ENCODE measurements around the gene NOS3.

The NOS3 gene

GRCh38 chr7:151060416-151061212, 69.8 kb downstream of the NOS3 start:
- DNase-seq, result no peak

GRCh38 chr7:151061213-151062110, 70.6 kb downstream of the NOS3 start:
- DNase-seq, result no peak

- DNase-seq, result no peak
Measured at GRCh38 chr7:151062111-151062398, 71.2 kb downstream of the NOS3 start.

DNA sequence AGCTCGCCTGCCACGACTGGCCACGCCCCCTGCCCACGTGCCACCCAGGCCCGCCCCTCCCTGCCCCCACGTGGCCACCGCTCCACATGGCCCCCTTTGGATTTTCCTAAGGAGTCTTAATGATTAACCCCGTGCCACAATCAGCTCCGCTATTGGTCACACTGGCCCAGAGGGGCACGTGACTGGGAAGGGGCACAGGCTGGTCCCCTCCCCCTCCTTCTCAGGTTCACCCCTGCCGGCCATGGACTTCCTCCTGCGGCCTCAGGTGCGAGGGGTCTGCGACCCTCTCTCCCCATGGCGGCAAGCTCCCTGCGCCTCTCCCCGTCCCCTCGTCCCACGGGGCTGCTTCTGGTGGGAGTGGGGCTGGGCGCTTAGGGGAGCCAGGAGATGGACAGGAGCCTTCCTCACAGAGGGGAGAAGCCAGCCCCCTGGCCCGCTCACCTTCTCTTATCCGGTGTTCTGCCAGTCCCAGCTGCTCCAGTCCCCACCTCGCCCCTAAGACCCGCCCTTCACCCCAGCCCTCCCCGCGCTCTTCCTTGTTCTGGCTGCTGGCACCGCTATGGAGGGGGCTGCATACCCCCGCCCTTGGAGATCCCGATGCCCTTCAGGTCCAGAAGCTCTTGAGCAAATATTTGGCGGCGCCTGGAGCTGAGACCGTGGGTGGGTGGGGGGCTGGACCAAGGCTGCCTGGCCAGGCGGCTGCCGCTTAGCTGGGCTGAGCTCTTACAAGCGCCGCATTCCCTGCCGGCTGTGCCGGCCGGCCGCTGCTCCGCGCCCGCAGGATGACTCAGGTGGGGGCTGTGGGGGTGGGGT, 71.8 kb downstream of the NOS3 start:
- no peak for DNase-seq

- no peak for DNase-seq
Measured at GRCh38 chr7:151063212-151063561, 72.4 kb downstream of the NOS3 start.

All from NCI-H1436 (cell line).